A549 treated with DMSO at 1 μM for 4 hours (cell line): ENCODE data around the gene AIG1. TPM values are rescaled to one million over a fixed set of nuclear protein-coding genes. Genes with fewer than 3 reads are reported as not detected.

Experiments used
- total RNA-seq: library from RNA; stranded (reverse); fragments of 200-300 nt; extraction: Qiagen RNA extraction; gene quantifications from 5 replicates; pipeline ENCODE4 v1.2.3, GENCODE V29; 2022; ENCODE audit warnings: low read depth

Gene AIG1
- 22.3 to 27.7 TPM (median 25.3 TPM) in 5 replicates for total RNA-seq

GRCh38 chr6:143060806-143061596 lies at the start of gene AIG1:
Gene AIG1 (plus strand): TSS chr6:143060889. CDS start chr6:143060926, 37 bp downstream.

Other genes starting within 250 kb of the AIG1 start
- gene HIVEP2, start 115.7 kb upstream of the AIG1 start, total RNA-seq, result 2.8 to 5.2 TPM (median 4.3 TPM) in 5 replicates